Stimulated activated CD8-positive, alpha-beta memory T cell treated with anti-CD3 and anti-CD28 coated beads, Interleukin-12 subunit alpha, Interleukin-12 subunit beta, amount 100 ng/mL, for 1 hour (primary cell): ENCODE data around the gene ZNF77.
"Not testable (repeated sequence)": the region's sequence is repeated elsewhere in the genome, so short reads cannot be mapped to it uniquely, and the experiment has no call there.

Source experiments
- DNase-seq: peaks from one replicate; pipeline ENCODE4 v3.0.0-alpha.2; 2020; ENCODE audit warnings: low read depth

The ZNF77 gene

GRCh38 chr19:2917275-2918184, 27.2 kb downstream of the ZNF77 start:
- no peak for DNase-seq

GRCh38 chr19:2912306-2912705, 32.5 kb downstream of the ZNF77 start:
- no peak for DNase-seq

- no peak for DNase-seq
Measured at GRCh38 chr19:2906631-2907195, 38.1 kb downstream of the ZNF77 start.

GRCh38 chr19:2905918-2906519, 38.8 kb downstream of the ZNF77 start:
- no peak for DNase-seq

- not testable (repeated sequence) for DNase-seq
Measured at GRCh38 chr19:2903326-2903725, 41.4 kb downstream of the ZNF77 start.

- DNase-seq, result no peak
Measured at GRCh38 chr19:2902590-2903218, 42.1 kb downstream of the ZNF77 start.

GRCh38 chr19:2900296-2901252, 44.2 kb downstream of the ZNF77 start, which contains the start of gene ZNF57:
Gene ZNF57 (plus strand): TSS chr19:2900928. CDS start chr19:2901046, 118 bp downstream.
- DNase-seq, result peak; percentile 95

- DNase-seq, result no peak
Measured at GRCh38 chr19:2896694-2897093, 48.1 kb downstream of the ZNF77 start.

GRCh38 chr19:2890531-2890930, 54.2 kb downstream of the ZNF77 start:
- DNase-seq, result not testable (repeated sequence)

- peak; percentile 22 for DNase-seq
Measured at GRCh38 chr19:2888731-2889224, 56.0 kb downstream of the ZNF77 start.

- no peak for DNase-seq
Measured at GRCh38 chr19:2887391-2887914, 57.3 kb downstream of the ZNF77 start.

- DNase-seq, result no peak
Measured at GRCh38 chr19:2885736-2886135, 59.0 kb downstream of the ZNF77 start.

GRCh38 chr19:2883686-2884439, 60.9 kb downstream of the ZNF77 start:
- no peak for DNase-seq
